Measurements from ENCODE around the gene CAMK1D. TPM values are rescaled to one million over a fixed set of nuclear protein-coding genes. Genes with fewer than 3 reads are reported as not detected.
A peak's percentile ranks its signal among the peaks of the same experiment; 100 is the strongest.

Gene CAMK1D
- total RNA-seq, 1 experiment from 2014 or later = 0.10 TPM

DNA sequence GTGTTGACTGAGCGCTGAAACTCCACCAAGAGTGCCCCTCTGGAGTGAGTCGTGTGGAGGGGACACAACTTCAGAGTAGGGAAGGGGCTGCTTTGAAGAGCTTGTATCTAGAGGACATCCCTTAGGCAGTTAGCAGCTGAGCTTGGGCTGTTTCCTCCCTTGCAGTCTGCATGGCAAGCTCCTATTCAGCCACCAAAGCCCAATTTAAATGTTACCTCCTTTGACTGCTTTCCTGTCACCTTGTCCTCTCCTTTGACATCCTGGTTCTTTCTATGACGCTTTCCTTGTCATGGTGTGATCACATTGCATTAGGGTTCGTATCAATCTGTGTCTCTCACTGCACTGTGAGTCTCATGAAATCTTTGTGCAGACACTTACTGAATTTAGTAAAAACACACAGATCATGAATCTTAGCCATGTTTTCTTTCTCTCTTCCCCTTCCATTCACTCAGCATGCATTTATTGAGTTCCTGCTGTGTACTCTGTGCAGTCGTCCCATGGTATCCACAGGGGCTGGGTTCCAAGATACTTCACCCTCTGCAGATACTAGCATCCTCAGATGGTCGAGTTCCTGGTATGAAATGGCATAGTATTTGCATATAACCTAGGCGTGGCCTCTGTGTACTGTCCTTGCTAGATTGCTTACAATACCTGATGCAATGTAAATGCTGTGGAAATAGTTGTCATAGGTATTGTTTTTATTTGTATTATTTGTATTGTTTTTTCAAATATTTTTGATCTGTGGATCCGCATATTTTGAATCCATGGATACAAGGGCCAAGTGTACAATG, 423.6 kb downstream of the CAMK1D start:
- no peak for DNase-seq (ENCODE audit: low spot score)
- in situ Hi-C loops (cut with HindIII; ENCODE audit: low sequenced_read_pairs) = no loop called here

DNA sequence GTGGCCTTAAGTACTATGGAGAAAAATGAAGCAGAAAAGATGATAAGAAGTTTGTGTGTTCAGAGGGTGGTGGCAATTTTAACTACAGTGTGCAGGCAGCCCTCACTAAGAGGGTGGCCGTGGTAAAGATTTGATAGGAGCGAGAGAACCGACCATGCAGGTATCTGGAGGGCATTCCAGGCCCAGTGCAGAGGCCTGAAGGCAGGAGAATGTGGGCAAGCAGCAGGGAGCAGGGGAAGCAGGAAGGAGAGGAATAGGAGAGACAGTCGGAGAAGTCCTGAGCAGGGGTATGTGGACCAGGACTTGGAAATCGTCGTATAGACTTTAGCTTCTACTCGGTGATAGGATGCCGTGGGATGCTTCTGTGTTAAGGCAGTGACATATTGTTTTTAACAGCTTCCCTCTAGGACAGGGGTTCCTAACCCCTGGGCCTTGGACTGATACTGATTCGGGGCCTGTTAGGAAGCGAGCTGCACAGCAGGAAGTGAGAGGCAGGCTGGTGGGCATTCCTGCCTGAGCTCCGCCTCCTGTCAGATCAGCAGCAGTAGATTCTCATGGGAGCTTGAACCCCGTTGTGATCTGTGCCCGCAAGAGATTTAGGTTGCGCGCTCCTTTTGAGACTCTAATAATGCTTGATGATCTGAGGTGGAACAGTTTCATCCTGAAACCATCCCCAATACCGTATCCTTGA, 425.0 kb downstream of the CAMK1D start:
- in situ Hi-C loops (cut with HindIII; ENCODE audit: low sequenced_read_pairs) = no loop called here
- DNase-seq (ENCODE audit: low spot score) = peak; percentile 35

DNA sequence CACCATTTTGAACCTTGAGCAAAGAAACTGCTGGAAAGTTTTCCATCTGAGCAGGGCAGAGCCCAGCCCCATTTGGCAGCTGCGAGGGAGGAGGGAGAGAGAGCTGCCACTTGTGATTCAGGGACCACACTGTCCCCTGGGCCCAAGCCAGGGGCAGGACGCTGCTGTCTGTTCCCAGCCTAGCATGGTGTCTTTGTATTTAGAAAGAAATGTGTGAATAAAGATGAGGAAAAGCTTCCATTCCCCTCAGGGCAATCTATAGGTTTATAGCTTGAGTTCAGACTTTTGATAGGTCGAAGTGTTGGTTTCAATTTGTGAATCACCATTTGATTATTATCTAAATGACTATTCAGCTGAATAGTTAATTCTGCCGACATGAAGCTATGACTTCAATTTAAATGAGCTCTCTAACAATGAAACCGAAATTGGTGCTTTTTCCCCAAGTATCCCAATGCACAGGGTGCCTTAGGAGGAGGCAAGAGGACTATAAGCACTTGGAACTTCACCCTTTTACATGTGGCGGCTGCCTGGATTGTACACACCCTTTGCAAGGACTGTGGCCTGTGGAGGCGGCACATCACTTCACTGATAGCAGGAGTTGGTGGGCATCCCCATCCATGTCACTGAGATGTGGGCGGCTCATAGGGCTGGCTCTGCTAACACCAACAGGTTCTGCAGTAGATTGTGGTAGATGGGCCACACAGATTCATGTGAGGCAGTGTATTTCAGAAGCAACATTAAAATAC, 428.7 kb downstream of the CAMK1D start:
- peak; percentile 39 for DNase-seq (ENCODE audit: low spot score)
- in situ Hi-C loops (cut with HindIII; ENCODE audit: low sequenced_read_pairs) = no loop called here

DNA sequence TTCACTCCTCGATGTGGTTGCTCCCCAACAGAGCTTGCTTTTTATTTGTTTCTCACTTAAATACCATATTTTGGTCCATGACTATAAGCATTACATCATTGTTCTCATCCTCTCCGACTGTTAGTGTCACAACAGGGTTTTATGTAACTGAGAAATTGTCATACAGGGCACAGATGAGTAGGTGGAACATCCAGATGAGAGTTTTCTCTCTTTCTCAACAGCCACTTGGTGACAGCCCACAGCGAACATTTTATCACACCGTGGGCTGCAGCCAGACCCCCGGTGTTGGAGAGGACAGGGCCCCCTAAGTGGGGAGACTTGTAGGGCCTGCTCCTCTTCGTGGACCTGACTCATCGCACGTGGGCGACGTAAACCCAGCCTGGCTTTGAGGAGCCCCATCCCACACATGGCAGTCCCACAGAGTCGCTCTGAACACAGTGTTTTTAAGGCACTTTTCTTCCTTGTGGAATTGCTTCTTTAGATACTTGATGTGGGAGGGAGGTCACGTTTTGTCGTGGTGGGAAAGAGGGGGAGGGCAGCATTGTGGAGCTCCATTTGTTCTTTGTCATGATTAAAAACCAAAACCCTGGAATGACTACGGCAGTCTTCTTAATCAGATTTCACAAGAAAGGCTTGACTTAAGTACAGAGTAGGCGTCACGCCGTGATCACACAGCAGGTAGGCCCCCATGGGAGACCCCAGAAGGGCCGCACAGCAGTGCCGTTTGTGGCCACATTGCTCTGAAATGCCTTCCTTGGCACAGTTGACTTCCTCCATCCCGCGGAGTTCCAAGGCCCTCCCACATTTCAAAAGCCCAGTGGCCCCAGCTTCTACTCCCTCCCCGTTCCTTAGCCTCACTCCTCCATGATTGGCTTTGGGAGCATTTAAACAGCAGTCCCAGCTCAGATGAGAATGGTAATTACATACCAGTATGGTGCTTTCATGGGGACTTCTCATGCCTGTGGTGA, 431.6 kb downstream of the CAMK1D start:
- in situ Hi-C loops (cut with HindIII; ENCODE audit: low sequenced_read_pairs) = no loop called here
- no peak for DNase-seq (ENCODE audit: low spot score)

DNA sequence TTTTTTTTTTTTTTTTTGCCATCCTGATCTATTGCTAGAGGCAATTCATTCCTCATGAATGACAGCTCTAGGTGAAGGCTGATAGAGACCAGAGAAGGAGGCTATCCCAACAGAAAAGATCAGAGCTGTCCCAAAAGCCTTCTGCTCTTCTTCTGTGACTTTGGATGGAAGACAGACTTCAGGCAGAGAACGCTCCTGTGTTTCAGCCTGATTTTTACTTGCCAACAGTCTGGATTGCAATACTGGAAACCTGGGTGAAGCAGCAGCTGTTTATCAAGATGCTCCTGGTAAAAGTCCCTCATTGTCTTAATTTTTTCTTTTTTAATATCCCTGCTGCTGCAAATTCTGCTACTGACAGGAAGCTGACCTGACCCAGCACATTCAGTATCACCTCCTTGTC, 432.6 kb downstream of the CAMK1D start:
- in situ Hi-C loops (cut with HindIII; ENCODE audit: low sequenced_read_pairs) = no loop called here

DNA sequence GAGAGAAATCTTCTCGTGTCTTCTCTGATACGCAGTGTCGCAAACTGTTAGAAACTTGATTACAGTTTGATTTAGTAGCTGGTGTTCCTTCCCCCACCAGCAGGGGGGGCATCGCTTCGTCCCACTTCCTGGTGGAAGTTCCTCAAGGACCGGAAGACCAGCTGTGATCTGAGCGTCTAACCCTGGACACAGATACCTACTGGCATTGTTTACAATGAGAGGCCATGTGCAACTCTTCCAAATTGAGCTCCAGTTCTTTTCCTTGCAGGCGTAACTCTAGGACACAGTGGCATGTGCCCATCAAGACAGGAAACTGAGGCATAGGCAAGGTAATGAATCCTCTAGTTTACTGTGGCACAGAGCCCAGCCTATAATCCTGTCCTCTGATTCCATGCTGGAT, 433.2 kb downstream of the CAMK1D start:
- in situ Hi-C loops (cut with HindIII; ENCODE audit: low sequenced_read_pairs) = no loop called here

More for the DNA sequence above, 432.6 kb downstream of the CAMK1D start:
- DNase-seq (ENCODE audit: low spot score) = no peak

DNA sequence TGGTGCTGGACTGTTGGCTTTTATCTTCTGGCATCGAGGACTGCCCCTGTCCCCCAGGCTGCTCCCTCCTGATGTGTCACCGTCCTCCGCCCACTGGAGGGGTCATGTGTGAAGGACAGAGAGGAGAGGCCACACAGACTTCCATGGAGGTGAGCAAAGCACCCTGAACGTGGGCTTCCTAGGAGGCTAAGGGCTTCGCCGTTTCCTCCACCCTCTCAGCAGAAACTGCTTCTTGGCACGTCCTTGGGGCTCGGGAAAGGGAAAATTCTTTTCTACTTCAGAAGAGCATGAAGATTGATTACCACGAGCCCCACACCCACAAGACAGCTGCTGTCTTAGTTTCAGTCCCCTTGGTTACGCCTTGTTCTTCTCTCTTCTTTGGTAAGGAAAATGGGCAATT, 433.9 kb downstream of the CAMK1D start:
- no peak for DNase-seq (ENCODE audit: low spot score)
- in situ Hi-C loops (cut with HindIII; ENCODE audit: low sequenced_read_pairs) = no loop called here

More for the DNA sequence above, 433.2 kb downstream of the CAMK1D start:
- DNase-seq (ENCODE audit: low spot score) = no peak

DNA sequence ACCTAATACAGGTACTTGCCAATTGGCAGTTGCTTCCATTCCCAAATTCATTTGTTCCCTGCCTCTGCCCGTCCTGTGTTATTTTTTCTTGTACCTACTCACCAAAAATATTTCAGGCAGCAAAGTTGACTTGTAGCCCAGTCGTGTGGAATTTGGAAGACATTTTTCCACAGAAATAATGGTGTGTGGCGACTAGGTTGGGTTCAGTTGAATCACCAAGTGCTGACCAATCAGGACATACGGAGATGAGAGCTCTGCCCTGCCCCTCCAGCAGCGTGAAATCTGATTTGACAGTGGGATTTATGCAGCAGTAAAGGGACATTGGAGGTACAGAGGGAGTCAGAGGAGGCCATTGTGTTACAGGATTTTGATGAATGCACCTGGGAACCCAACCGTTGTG, 435.3 kb downstream of the CAMK1D start:
- in situ Hi-C loops (cut with HindIII; ENCODE audit: low sequenced_read_pairs) = no loop called here
- no peak for DNase-seq (ENCODE audit: low spot score)

DNA sequence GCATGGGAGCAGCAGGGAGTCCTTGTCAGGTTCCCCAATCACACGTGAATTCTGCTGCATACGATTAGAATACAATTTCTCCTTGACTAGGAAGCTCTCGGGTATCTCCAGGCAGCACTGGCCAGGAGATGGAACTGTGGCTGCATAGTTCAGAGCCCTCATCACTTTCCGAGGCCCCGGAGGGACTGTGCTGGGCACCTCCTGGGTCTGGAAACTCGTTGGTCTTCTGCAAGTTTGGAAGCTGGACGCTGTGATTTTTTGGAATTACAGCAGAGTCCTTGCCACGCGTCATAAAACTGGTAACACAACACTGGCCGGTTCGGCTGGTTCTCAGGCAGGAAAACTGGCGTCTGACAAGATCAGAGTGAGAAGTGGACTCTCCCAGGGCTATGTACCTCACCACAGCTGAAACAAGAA, 436.1 kb downstream of the CAMK1D start:
- DNase-seq (ENCODE audit: low spot score) = no peak
- in situ Hi-C loops (cut with HindIII; ENCODE audit: low sequenced_read_pairs) = no loop called here

DNA sequence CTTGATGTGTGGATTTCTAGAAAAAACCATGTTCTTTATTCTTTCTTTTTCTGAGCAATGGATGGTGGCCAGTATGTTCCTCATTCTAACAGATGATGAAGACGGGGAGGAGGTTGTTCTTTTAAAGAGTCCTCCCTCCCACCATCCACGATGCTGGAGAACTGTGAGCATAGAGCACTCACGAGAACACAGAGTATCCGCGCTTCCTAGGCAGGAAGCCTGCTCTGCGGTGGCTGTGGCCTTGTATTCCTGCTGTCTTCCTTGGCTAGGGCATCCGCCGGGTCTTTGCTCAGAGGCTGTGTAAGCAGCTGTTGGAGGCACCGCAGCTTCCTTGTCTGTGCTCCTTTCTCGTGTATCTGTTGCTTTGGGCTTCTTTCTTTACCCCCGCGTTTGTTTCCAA, 437.9 kb downstream of the CAMK1D start:
- DNase-seq (ENCODE audit: low spot score) = no peak
- in situ Hi-C loops (cut with HindIII; ENCODE audit: low sequenced_read_pairs) = no loop called here

DNA sequence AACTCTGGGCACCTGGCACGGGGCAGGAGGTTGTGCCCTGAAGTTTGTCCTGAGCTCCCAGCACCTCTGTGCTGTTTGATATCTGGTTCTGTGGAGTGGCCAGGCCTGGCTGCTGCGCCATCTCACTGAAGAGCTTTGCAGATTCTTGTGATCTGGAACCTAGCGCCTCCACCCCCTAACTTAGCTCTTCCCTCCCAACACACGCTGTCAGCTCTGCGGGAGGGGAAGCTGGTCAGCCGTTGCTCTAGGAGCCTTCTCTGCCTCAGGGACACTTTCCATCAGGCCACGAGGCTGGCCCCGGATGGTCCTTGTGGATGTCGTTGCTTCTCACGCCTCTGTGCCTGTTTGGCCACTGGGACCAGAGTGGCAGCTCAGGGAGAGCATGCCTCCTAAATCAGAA, 438.9 kb downstream of the CAMK1D start:
- DNase-seq (ENCODE audit: low spot score) = no peak
- in situ Hi-C loops (cut with HindIII; ENCODE audit: low sequenced_read_pairs) = no loop called here

DNA sequence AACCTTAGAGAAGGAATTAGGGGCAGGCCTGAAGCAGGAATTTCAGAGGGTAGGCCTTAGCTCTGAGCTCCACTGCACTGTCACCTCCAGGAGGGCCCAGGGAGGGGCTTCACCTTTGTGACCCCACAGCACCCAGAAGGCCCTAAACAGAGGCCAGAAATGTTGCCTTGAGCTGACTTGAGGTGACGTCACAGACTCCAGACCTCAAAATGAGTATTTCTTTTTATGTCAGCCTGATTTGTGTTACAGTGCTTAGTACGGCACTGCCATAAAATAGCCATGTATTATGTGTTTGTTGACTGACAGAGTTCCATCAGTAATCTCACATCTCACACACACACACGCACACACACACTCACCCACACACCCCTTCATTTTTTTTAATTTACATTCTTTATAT, 440.9 kb downstream of the CAMK1D start:
- in situ Hi-C loops (cut with HindIII; ENCODE audit: low sequenced_read_pairs) = no loop called here

DNA sequence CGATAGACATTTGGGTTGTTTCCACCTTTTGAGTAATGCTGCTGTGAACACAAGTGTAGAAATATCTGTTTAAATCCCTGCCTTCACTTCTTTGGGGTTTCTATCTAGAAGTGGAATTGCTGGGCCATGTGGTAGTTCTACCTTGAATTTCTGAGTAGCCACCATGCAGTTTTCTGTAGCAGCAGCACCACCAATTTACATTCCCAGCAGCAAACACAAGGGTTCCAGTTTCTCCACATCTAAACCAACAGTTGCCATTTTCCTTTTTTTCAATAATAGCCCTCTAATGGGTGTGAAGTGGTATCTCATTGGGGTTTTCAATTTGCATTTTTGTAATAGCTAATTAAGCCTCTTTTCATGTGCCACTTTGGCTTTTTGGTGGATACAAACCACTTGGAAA, 442.4 kb downstream of the CAMK1D start:
- in situ Hi-C loops (cut with HindIII; ENCODE audit: low sequenced_read_pairs) = no loop called here
- no peak for DNase-seq (ENCODE audit: low spot score)

More for the DNA sequence above, 440.9 kb downstream of the CAMK1D start:
- no peak for DNase-seq (ENCODE audit: low spot score)

DNA sequence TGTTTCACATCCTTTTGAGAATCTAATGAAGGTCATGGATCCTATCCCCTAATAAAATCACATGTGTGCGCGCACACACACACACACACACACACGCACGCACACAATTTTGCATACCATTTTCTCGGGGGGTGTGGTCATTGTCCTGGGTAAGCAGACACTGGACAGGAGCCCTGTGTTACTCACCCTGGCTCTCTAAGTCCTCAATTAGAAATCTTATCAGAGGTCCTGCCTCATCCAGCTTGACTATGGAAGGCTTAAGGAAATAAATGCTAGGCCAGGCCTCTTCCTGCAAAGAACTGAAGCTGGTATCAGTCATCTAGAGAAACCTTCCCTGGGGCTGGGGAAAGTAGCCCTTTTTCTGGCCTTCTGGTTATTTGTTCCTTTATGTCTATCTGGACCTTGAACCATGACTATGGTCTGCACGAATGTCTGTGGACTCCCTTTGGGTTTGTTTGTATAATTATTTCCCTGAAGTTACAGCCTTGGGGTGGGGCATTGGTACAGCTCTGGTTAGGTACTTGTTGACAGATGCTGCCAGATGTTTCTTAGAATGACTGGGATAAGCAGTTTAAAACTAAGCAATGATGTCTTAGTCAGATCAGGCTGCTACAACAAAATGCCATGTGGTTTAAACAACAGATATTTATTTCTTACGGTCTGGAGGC, 443.7 kb downstream of the CAMK1D start:
- no peak for DNase-seq (ENCODE audit: low spot score)
- in situ Hi-C loops (cut with HindIII; ENCODE audit: low sequenced_read_pairs) = no loop called here

DNA sequence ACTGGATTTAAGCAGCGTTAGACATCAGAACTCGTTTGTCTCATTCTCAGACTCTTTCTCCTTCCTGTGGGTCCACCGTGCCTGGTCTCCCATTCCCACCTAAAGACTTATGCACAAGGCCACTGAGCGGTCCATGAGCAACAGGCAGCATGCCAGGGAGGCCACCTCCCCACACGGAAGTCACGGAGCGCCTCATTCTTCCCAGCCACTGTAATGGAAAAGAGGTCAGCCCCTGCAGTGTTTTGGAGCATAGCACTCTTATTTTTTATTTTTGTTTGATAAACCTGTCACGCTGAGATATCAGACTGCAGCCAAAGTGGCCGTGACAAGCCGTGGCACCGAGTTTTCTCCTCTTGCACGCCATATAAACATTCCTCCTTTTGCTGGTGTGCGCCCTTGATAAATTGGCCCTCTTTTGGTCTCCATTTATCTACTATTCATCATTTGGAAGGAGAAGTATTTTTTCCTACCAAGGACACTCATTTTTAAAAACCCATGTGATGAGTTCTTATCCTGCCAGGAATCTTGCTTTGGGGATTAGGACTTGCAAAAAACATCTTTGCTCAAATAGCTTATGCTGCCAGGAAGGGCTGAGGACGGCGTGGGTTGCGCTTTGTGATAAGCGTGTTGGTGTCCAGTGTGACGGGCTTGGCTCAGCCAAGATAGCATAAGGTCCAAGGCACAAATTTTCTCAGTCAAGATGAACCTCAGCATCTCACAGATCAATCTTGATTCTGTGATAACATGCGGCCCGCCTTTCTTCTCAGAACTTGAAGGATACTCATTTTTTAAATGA, 446.2 kb downstream of the CAMK1D start:
- in situ Hi-C loops (cut with HindIII; ENCODE audit: low sequenced_read_pairs) = no loop called here
- DNase-seq (ENCODE audit: low spot score) = peak; percentile 24

DNA sequence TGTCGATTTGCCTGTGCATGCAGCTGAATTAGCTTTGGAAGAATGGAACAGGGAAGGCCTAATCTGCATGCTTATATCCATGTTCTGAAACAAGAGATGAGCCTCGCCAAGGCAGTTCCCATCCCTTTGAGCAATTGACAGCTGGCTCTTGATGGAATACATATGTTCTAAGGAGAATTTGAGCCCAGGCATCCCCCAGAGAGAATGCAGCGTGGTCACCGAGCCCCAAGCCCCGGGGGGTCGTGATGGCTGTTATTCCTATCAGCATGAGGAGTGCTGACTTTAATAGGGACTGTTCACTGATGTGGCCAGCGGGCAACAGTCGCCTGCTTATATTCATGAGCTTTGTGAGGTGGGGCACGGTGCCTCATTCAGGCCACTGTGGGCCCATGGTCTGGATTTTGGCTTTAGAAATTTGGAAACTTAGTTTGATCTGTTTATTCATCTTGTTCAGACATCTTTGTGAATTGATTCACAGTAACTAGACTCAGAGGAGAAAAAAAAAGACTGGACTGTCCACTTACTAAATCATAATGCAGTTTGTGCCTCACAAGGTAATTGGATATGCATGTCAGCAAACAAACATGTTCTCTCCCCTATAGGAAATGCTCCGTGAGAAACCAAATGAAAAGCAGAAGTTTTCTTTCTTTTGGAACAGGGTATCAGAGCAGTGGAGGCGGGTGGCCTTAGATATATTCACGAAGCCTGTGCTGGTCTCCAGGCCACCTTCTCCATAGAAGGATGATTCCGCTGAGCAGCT, 447.2 kb downstream of the CAMK1D start:
- DNase-seq (ENCODE audit: low spot score) = no peak
- in situ Hi-C loops (cut with HindIII; ENCODE audit: low sequenced_read_pairs) = no loop called here
